PC-9 (cell line): ENCODE data around the gene MYRIP. TPM values are rescaled to one million over a fixed set of nuclear protein-coding genes. Genes with fewer than 3 reads are reported as not detected.

Source experiments
- BruUV-seq: library from RNA; stranded (reverse); fragments of 400-500 nt; replicated peaks from 2 replicates; lab custom pipeline; 2021; lab: Mats Ljungman, UMichigan
- CTCF ChIA-PET: fragments of 300-600 bp; sonication (Branson Sonifier 250); formaldehyde crosslinking; loops from one replicate; lab custom pipeline; 2022; ENCODE audit warnings: antibody characterized with exemption; lab: Charles Lee
- POLR2A ChIA-PET: fragments of 300-600 bp; sonication (Branson Sonifier 250); formaldehyde crosslinking; loops from one replicate; lab custom pipeline; 2022; ENCODE audit warnings: antibody characterized with exemption; ENCODE audit not compliant: unreplicated experiment; lab: Charles Lee
- DNase-seq, 2 experiments: peaks; one replicate each; pipeline versions ENCODE4 v3.0.0 to v3.0.0-alpha.2; 2015 to 2022; ENCODE audit warnings: mixed read lengths in 1 of 2
- H2AFZ ChIP-seq: fragments of 200-600 bp; sonication (generic); 2 replicates; pipeline ENCODE4 v1.8.1; 2017; ENCODE audit warnings: antibody characterized with exemption
- H3F3A ChIP-seq: fragments of 200-600 bp; sonication (generic); 2 replicates; pipeline ENCODE4 v1.8.1; 2017; ENCODE audit warnings: antibody characterized with exemption, mild to moderate bottlenecking, low read depth; ENCODE audit not compliant: insufficient read depth
- H3K27ac ChIP-seq: fragments of 200-600 bp; sonication (generic); 2 replicates; pipeline ENCODE4 v1.6.1; 2016; ENCODE audit warnings: mixed run types
- H3K27me3 ChIP-seq: fragments of 200-600 bp; sonication (generic); 2 replicates; pipeline ENCODE4 v1.6.1; 2016; ENCODE audit warnings: low read depth, mixed run types; ENCODE audit not compliant: insufficient read depth
- H3K36me3 ChIP-seq: fragments of 200-600 bp; sonication (generic); 2 replicates; pipeline ENCODE4 v1.6.1; 2016; ENCODE audit warnings: low read depth, mixed run types
- H3K4me1 ChIP-seq: fragments of 200-600 bp; sonication (generic); replicated peaks from 2 replicates; pipeline ENCODE4 v1.6.1; 2016; ENCODE audit warnings: mixed run types; ENCODE audit not compliant: insufficient read depth
- H3K4me2 ChIP-seq: fragments of 200-600 bp; sonication (generic); 2 replicates; pipeline ENCODE4 v1.6.1; 2017; ENCODE audit warnings: mixed run types
- H3K4me3 ChIP-seq: fragments of 200-600 bp; sonication (generic); 2 replicates; pipeline ENCODE4 v1.6.1; 2016; ENCODE audit warnings: mixed run types
- H3K79me2 ChIP-seq: fragments of 200-600 bp; sonication (generic); 2 replicates; pipeline ENCODE4 v1.6.1; 2017; ENCODE audit warnings: low read depth, mixed run types
- H3K9me2 ChIP-seq: fragments of 200-600 bp; sonication (generic); 2 replicates; pipeline ENCODE4 v1.8.1; 2017; ENCODE audit warnings: mild to moderate bottlenecking; ENCODE audit not compliant: insufficient read depth
- H3K9me3 ChIP-seq: fragments of 200-600 bp; sonication (generic); 2 replicates; pipeline ENCODE4 v1.8.1; 2016; ENCODE audit warnings: low read depth; ENCODE audit not compliant: insufficient read depth
- H4K20me1 ChIP-seq: fragments of 200-600 bp; sonication (generic); 2 replicates; pipeline ENCODE4 v1.8.1; 2017; ENCODE audit not compliant: insufficient read depth
- CTCF ChIP-seq: fragments of 200-600 bp; sonication (generic); conservative IDR thresholded peaks from 2 replicates; pipeline ENCODE4 v1.6.1; 2017; ENCODE audit warnings: mixed run types, antibody characterized with exemption, mild to moderate bottlenecking, moderate library complexity
- EZH2 ChIP-seq: fragments of 200-600 bp; sonication (generic); IDR thresholded peaks from 2 replicates; pipeline ENCODE4 v1.8.0; 2017; ENCODE audit warnings: antibody characterized with exemption, low read depth
- intact Hi-C: fragments of 100-400 bp; cut with micrococcal nuclease; formaldehyde crosslinking; loops from one replicate; pipeline ENCODE4 v1.10.0; 2022; ENCODE audit not compliant: unreplicated experiment
- total RNA-seq: library from RNA; stranded (reverse); gene quantifications from 2 replicates; pipeline ENCODE4 v1.2.3, GENCODE V29; 2021

Gene MYRIP
- total RNA-seq, 1 experiment from 2014 or later = not detected

- BruUV-seq = no TSS peak
- Histone ChIP-seq H3K9me2 (no peaks in the 10 kb centered on the region), H3K4me2 (no peak overlapping the region), H3F3A (no peaks in the 10 kb centered on the region), H3K27me3 (no peaks in the 10 kb centered on the region), H3K36me3 (no peaks in the 10 kb centered on the region), H2AFZ (no peak overlapping the region), H3K27ac (no peak overlapping the region), H3K79me2 (no peaks in the 10 kb centered on the region), H3K4me3 (no peak overlapping the region), H3K9me3 (no peaks in the 10 kb centered on the region), H4K20me1 (no peaks in the 10 kb centered on the region), H3K4me1 (no peaks in the 10 kb centered on the region)
- intact Hi-C loops = no loop called here
- POLR2A ChIA-PET = no interaction called here
- CTCF ChIA-PET = no interaction called here
- no peak for TF ChIP-seq CTCF
- TF ChIP-seq EZH2 = no peak
- no peak for DNase-seq
These were observed 439.8 kb downstream of the MYRIP start for GRCh38 chr3:40249168-40249567.

- Histone ChIP-seq H3K9me2 (no peaks in the 10 kb centered on the region), H3K4me1 (no peaks in the 10 kb centered on the region), H3K79me2 (no peaks in the 10 kb centered on the region), H4K20me1 (no peaks in the 10 kb centered on the region), H3K4me3 (no peak overlapping the region), H3K4me2 (no peak overlapping the region), H3K27me3 (no peaks in the 10 kb centered on the region), H3K36me3 (no peaks in the 10 kb centered on the region), H2AFZ (no peak overlapping the region), H3F3A (no peaks in the 10 kb centered on the region), H3K27ac (no peak overlapping the region), H3K9me3 (no peaks in the 10 kb centered on the region)
- TF ChIP-seq EZH2 (no peak), CTCF (no peak)
- no peak for DNase-seq
- CTCF ChIA-PET = no interaction called here
- intact Hi-C loops = no loop called here
- no TSS peak for BruUV-seq
- POLR2A ChIA-PET = no interaction called here
These were observed 445.1 kb downstream of the MYRIP start for GRCh38 chr3:40254491-40254890.

- no peaks in the 10 kb centered on the region for H3K36me3 ChIP-seq
- no peaks in the 10 kb centered on the region for H4K20me1 ChIP-seq
- ChIA-PET CTCF (no interaction called here), POLR2A (no interaction called here)
- no peak for TF ChIP-seq CTCF
- TF ChIP-seq EZH2 = no peak
- intact Hi-C loops = no loop called here
- no TSS peak for BruUV-seq
- no peaks in the 10 kb centered on the region for H3K9me2 ChIP-seq
- no peaks in the 10 kb centered on the region for H3F3A ChIP-seq
- no peak overlapping the region for H3K4me2 ChIP-seq
- H2AFZ ChIP-seq = no peak overlapping the region
- no peaks in the 10 kb centered on the region for H3K27me3 ChIP-seq
- DNase-seq = no peak
- no peak overlapping the region for H3K4me3 ChIP-seq
- H3K27ac ChIP-seq = no peak overlapping the region
- H3K4me1 ChIP-seq = no peaks in the 10 kb centered on the region
- no peaks in the 10 kb centered on the region for H3K9me3 ChIP-seq
- no peaks in the 10 kb centered on the region for H3K79me2 ChIP-seq
These were observed 445.5 kb downstream of the MYRIP start for GRCh38 chr3:40254891-40255290.
